Measurements from ENCODE around the gene EIF3K.

EIF3K gene

GRCh38 chr19:38618590-38619360 is at the start of gene EIF3K:
TSS of gene EIF3K (plus strand) at chr19:38619188. CDS start at chr19:38619269, 81 bp downstream.
- peak within 1 kb of the TSS; percentile 65 for H3K4me3 ChIP-seq (ENCODE audit: low read depth, low read length)
- peaks cover 16% of the 10 kb centered on the region for H3K4me1 ChIP-seq (ENCODE audit: control insufficient read depth, insufficient read depth, low read length)
- ChIA-PET POLR2A (interaction anchor here (0.6 to 4.4 kb wide), 53 partner anchors 9 to 1684 kb away, joined by 3 to 84 read pairs (median 6); partner anchors contain the start of genes ACTN4, ECH1, FAM98C and GGN), CTCF (interaction anchor here (0.6 to 5.1 kb wide), 14 partner anchors 10 to 385 kb away, joined by 3 to 61 read pairs (median 3); partner anchors contain the start of genes FAM98C, MRPS12 and SARS2)
- H3K9me3 ChIP-seq (ENCODE audit: control insufficient read depth, insufficient read depth, low read depth, low read length), result no peaks in the 10 kb centered on the region
- peaks cover 31 to 32% of the 10 kb centered on the region in 2 experiments for H3K36me3 ChIP-seq (ENCODE audit: control insufficient read depth in 2 of 2, insufficient read depth in 1 of 2, low read length in 2 of 2)
- peak within 1 kb of the TSS; percentile 94 for H3K27ac ChIP-seq (ENCODE audit: extremely low read depth, low read depth, low read length)
- no peak for TF ChIP-seq ZNF704 (tag by site-specific recombination; IDR thresholded peaks at IDR 0.05)
- TF ChIP-seq HOXD13 (CRISPR knock-in tag; IDR thresholded peaks at IDR 0.05; ENCODE audit: borderline replicate concordance), result no peak
- TF ChIP-seq ZNF555 (tag by site-specific recombination; conservative IDR thresholded peaks at IDR 0.05), result no peak
- TF ChIP-seq ZBTB26 (tag by site-specific recombination; optimal IDR thresholded peaks at IDR 0.05), result peak; percentile 100
- no peak for TF ChIP-seq ZNF645 (tag by site-specific recombination; IDR thresholded peaks at IDR 0.05)
- TF ChIP-seq ZNF571 (tag by site-specific recombination; IDR thresholded peaks at IDR 0.05), result no peak
- no peak for TF ChIP-seq ZNF26 (tag by site-specific recombination; IDR thresholded peaks at IDR 0.05)
- TF ChIP-seq ZNF362 (tag by site-specific recombination; IDR thresholded peaks at IDR 0.05), result no peak
- TF ChIP-seq ZNF184 (tag by site-specific recombination; IDR thresholded peaks at IDR 0.05), result no peak
- no peak for TF ChIP-seq ZNF223 (tag by site-specific recombination; IDR thresholded peaks at IDR 0.05)
- TF ChIP-seq ZNF23 (tag by site-specific recombination; IDR thresholded peaks at IDR 0.05; ENCODE audit: borderline replicate concordance), result no peak
- no peak; the same call in none of the 2 replicates for TF ChIP-seq ZNF501 (tag by site-specific recombination; IDR thresholded peaks at IDR 0.05)
- no peak for TF ChIP-seq ZNF280C (tag by site-specific recombination; IDR thresholded peaks at IDR 0.05)
- TF ChIP-seq ZNF785 (tag by site-specific recombination; IDR thresholded peaks at IDR 0.05), result no peak
- TF ChIP-seq ZNF274 (IDR thresholded peaks at IDR 0.05; ENCODE audit: low read length), result no peak
- TF ChIP-seq ZNF274 (tag by site-specific recombination; IDR thresholded peaks at IDR 0.05; ENCODE audit: borderline replicate concordance), result no peak
- no peak for TF ChIP-seq ZNF221 (tag by site-specific recombination; IDR thresholded peaks at IDR 0.05; ENCODE audit: borderline replicate concordance)
- no peak for TF ChIP-seq ZNF174 (tag by site-specific recombination; IDR thresholded peaks at IDR 0.05)
- TF ChIP-seq ZNF561 (tag by site-specific recombination; IDR thresholded peaks at IDR 0.05; ENCODE audit: borderline replicate concordance), result peak; percentile 89; the same call in 1 of the 2 replicates
- TF ChIP-seq ZNF624 (tag by site-specific recombination; IDR thresholded peaks at IDR 0.05), result no peak
- TF ChIP-seq ZNF843 (tag by site-specific recombination; IDR thresholded peaks at IDR 0.05), result peak; percentile 78
- TF ChIP-seq PRDM4 (tag by site-specific recombination; IDR thresholded peaks at IDR 0.05), result no peak
- no peak for TF ChIP-seq ZNF114 (tag by site-specific recombination; IDR thresholded peaks at IDR 0.05)
- TF ChIP-seq ZNF777 (tag by site-specific recombination; IDR thresholded peaks at IDR 0.05; ENCODE audit: borderline replicate concordance), result no peak
- peak; percentile 26; the same call in 1 of the 2 replicates for TF ChIP-seq KLF1 (tag by site-specific recombination; IDR thresholded peaks at IDR 0.05)

All from HEK293 (cell line).